ENCODE results near the gene TRIM63.
A peak's percentile ranks its signal among the peaks of the same experiment; 100 is the strongest.

The TRIM63 gene

DNA sequence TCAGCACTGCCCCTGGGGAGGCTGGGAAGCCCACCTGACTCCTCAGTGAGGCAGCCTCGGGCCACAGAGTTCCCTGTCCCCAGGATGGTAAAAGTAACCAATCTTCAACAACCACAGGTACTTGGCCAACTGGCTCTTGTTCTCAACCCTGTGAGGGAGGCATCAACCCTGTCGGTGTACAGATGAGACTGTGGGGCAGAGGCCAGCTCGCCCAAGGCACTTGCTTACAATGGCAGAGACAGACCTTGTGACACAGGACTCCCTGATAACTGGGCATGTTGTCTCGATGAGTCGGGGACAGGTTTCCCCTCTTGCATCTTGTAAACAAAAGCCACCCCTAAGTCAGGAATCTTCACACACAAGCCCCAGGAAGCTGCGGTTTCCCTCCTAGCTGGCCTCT lies 29.5 kb downstream of the TRIM63 start:
- peak in 1 of 10 donors; percentile 39 for DNase-seq
- intact Hi-C loops (cut with DNase I): loop anchor here (5.0 kb wide), 2 partner anchors 64 to 124 kb away; no protein-coding TSS in a partner anchor

DNA sequence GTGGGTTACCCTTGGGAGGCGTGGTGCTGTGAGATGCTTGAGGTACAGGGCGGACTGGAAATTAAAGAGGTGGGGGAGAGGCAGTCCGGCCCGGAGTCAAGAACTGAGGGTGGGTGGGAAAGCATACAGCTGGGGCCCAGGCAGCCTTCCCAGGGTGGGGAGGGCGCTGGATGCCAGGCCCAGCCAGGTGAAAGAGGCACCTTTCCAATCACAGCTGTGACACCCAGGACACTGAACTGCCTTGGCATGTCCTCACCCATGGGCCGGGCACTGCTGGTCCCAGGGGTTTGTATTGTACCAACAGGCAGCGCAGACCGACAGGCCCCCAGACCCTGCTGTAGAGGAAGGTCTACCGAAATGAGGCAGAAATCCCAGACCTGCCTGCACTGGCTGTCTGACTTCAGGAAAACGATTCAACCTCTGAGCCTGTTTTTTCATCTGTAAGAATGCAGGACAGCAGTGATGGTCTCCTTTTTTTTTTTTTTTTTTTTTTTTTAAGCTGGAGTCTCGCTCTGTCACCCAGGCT lies 30.6 kb downstream of the TRIM63 start:
- peak in 1 of 10 donors; percentile 70 for DNase-seq
- intact Hi-C loops (cut with DNase I): loop anchor here (1.0 to 5.0 kb wide), 3 partner anchors 65 to 125 kb away; no protein-coding TSS in a partner anchor

DNA sequence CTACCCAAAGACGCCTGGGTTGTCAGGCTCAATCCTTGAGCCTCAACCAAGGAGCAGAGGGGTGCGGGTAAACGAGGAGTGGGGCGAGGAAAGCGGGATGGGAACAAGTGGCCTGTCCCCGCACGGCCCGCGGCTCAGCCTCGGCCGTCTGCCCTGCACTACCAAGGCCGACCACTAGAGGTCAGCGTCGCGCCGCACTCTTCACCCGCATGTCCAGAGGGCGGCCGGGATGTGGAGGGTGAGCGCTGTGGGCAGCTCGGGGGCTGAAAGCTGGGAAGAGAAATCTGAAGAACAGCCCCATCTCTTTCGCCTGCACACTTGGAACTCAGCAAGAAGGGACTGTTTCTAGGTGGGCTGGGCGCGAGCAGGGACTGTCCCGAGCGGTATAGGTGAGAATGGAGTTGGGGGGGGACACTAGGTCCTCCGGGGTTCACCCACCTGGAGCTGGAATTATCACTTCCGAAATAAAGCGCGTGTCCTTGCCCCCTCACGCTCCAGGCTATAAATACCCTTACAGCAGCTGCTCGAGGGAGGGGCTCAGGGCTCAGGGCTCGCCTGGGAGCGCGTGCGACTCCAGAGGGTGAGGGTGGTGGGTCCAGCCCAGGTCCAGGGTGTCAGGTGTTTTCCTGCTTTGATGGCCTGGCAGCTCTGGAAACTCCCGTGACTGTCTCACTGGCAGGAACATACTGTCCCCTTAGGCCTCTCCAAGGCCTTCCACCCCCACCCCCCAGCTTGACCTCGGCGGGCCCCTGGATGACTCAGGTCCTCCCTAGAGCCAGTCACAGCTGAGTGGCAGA lies 31.3 kb downstream of the TRIM63 start:
- peak; percentile 70 to 98 (median 86) for DNase-seq
- intact Hi-C loops (cut with DNase I): loop anchor here (1.0 to 5.0 kb wide), 3 partner anchors 66 to 126 kb away; no protein-coding TSS in a partner anchor

DNA sequence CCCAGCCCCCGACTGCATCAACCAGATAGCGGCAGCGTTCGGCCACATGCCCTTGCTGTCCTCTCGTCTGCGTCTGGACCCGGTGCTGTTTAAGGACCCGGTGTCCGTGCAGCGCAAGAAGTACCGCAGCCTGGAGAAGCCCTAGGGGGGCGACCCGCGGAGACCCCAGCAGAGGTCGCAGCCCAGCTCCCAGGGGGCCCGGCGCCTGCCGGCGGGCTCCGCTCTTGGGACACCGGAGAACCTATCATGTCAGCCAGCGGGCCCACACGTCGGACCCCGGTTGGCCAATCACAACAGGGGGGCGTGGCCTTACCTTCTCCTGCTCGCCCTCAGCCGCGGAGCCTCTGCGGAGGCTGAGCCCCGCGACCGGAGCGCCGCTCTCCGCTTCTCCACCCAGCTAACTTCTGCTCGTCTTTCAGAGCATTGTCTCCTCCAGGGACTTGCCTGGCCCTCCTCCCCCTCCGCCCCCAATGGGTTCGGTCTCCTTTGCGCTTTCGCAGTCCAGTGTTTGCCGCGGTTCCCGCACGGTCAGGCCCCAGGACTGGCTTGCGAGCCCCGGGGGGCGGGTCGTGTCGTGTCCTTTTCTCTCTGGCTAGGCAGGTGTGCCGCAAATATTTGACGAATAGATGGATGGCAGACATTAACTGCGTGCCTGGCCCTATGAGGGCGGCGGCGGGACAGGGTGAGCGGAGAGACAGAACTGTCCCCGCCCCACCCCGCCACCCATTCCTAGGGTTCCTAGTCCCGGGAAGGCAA lies 32.0 kb downstream of the TRIM63 start:
- intact Hi-C loops (cut with DNase I): loop anchor here (5.0 kb wide), 2 partner anchors 67 to 127 kb away; no protein-coding TSS in a partner anchor

DNA sequence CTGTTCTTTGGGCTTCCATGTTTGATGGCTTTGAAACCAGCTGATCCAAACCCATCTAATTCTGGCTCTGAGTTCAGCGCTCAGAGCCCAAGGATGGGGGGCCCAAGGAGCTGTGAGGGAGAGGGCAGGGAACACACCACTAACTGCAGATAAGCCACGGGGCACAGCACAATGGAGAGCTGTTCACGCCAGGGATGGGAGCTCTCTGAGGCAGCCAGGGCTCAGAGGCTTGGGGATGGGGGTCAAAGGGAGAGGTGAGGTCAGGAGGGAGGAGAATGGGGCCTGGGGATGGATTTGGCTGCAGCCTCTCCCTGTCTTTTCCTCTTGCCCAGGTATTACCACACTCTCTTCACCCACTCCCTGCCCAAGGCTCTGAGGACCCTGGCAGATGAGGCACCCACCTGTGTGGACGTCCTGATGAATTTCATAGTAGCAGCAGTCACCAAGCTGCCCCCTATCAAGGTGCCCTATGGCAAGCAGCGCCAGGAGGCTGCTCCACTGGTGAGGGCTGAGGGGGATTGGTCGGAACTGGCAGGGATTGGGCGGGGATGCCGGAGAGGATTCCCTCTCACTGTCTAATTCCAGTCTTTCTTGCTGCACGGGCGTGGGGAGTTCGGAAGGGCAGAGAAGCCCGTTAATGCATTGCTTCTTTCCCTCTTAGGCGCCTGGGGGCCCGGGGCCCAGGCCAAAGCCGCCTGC lies 32.8 kb downstream of the TRIM63 start:
- intact Hi-C loops (cut with DNase I): loop anchor here (5.0 kb wide), 2 partner anchors 68 to 128 kb away; no protein-coding TSS in a partner anchor
- DNase-seq: peak in 1 of 10 donors; percentile 87

More for the DNA sequence above, 32.0 kb downstream of the TRIM63 start:
- DNase-seq: peak; percentile 92 to 99 (median 97)

DNA sequence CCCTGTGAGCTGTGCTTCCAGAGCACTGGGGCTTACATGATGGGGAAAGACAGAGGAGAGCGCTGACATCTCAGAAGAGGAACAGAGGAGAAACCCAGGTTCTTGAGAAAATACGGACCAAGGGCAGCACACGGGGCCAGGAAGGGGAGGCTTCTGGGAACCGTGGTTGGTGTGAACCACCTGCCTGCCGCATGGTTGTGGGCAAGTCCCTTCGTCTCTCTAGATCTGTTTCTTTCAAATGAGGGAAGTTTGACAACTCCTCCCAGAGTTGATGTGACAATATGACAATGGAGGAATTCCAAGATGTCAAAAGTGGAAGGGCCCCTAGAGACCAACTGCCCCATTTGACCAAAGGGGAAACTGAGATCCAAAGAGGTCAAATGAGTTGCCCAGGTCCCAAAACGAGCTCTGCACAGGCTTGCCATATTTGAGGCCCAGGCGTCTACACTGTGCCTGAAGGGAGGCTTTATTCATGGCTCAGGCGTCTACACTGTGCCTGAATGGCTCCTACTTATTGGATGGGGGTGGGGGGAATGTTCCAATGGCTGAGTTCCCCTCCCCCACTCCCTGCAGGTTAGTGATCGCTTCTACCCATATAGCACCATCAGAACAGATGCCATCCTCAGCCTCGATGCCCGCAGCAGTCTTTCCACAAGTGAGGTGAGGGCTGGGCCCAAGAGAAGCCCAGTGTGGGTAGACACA lies 34.6 kb downstream of the TRIM63 start:
- intact Hi-C loops (cut with DNase I): no loop called here
- peak in 1 of 10 donors; percentile 22 for DNase-seq

DNA sequence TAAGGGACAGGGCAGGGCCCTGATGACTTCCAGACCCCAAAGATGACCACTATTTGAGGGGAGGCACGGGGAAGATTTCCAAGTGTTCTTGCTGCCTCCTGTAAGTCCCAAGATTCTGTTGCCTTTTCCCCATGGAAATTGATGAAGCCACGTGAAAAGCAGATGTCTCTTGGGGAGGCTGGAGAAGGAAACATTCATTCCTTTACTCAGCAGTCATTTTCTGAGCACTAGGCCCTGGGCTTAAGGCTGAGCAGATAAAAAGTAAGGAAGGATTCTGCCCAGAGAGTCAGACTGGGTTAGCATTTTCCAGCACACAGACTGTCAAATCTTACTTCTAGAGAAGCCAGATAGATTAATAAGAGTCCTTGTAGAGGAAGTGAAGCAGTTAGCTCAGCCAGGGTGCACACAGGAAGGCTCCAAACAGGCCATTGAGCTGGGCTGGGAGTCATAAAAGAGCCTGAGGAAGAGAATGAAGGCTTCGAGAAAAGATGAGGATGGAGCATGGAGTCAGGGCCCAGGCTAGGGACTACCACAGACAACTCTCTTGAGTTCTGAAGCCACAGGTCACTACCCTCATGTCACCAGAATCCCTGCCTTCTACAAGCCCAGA lies 35.7 kb downstream of the TRIM63 start:
- no peak for DNase-seq

DNA sequence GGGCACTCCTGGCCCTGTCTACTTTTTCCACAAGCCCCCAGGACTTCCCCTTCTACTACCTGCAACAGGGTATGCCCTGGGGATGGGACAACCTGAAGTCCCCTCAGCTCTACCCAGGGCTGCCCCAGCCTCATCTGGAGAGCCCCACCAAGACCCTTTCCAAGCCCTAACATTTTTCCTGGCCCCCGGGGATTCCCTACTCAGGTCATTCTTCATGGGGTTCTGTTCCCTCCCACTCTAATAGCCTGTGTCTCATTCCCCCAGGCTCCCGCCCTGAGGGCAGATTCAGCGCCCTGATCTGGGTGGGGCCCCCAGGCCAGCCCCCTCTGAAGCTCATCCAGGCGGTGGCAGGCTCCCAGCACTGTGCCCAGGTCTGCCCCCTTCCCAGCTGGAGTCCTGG lies 36.2 kb downstream of the TRIM63 start:
- peak in 1 of 10 donors; percentile 55 for DNase-seq
- intact Hi-C loops (cut with DNase I): no loop called here

More for the DNA sequence above, 35.7 kb downstream of the TRIM63 start:
- intact Hi-C loops (cut with DNase I): no loop called here

DNA sequence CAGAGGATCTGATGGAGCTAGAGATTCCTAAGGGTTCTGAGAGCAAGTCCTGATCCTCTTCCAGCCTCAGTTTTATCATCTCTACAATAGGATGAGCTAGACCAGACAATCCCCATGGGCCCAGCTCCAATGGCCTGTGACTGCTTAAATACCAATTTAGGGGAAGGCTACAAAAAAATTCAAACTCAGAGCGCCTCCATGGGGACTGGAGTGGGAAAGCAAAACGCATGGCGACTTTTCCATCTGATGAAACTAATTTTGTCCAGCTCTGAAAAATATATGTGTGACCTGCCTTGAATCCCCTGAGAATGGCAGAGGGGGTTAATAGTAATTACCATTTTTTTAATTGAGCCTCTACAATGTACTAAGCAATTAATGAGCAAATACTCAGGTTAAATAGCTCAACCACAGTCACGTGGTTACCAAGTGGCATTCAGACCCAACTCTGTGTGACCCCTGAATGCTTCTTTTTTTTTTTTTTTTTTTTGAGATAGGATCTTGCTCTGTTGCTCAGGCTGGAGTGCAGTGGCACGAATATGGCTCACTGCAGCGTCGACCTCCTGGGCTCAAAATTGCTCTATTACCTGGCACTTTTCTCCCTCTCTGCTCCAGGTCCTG lies 37.5 kb downstream of the TRIM63 start:
- intact Hi-C loops (cut with DNase I): no loop called here
- peak in 2 of 10 donors; percentile 30 to 32 for DNase-seq

DNA sequence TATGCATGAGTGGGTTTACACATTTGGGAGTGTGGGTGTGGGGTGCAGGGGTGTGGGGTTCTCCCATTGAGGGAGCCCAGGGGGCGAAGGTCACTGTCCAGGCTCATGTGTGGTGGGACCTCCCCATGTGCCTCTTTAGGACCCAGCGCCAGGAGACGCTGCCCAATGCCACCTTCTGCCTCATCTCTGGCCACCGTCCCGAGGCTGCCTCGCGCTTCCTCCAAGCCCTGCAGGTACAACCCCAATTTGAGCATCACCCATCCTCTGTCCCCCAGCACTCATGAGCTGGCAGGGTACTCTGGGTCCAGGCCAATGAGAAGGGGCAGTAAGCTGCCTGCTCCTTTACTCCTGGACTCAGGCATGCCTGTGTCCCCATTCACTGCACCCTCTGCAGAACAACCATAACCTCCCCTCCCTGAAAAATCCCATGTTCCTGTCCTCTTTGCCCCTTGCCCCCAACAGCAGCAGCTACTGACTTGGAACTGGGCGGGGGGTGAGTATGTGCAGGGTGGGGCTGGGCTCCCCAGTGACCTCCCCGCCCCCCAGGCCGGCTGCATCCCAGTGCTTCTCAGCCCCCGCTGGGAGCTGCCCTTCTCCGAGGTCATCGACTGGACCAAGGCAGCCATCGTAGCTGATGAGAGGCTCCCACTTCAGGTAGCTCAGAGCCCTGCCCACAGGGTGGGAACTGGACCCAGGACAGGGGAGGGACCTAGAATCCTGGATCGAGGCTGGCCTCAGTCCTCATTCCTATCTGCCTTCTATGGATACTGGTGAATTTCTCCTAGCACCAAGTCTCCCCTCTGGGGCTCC lies 38.2 kb downstream of the TRIM63 start:
- intact Hi-C loops (cut with DNase I): no loop called here
- DNase-seq: peak in 1 of 10 donors; percentile 80

DNA sequence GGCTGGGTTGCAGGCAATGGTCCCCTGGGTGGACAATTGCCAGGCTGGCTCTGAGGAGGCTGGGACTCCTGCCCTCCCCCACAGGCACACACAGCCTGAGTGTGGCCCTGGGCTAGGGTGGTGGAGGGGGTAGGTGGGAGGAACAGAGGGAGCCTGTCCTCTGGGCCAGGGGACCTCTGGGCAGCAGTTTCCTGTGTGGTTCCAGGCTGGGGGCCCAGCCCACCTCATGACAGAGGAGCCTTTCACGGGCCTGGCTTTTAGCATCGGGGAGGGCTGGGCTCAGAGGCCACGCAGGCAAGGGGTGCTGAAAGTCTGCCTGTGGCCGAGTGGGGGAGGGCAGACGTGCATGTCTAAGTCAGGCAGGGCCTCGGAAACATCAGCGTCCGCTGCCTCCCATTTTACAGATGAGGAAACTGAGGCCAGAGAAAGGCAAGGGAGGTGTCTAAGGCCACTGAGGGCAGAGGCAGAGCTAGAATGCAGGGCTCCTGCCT lies 38.9 kb downstream of the TRIM63 start:
- peak in 1 of 10 donors; percentile 85 for DNase-seq
- intact Hi-C loops (cut with DNase I): no loop called here

DNA sequence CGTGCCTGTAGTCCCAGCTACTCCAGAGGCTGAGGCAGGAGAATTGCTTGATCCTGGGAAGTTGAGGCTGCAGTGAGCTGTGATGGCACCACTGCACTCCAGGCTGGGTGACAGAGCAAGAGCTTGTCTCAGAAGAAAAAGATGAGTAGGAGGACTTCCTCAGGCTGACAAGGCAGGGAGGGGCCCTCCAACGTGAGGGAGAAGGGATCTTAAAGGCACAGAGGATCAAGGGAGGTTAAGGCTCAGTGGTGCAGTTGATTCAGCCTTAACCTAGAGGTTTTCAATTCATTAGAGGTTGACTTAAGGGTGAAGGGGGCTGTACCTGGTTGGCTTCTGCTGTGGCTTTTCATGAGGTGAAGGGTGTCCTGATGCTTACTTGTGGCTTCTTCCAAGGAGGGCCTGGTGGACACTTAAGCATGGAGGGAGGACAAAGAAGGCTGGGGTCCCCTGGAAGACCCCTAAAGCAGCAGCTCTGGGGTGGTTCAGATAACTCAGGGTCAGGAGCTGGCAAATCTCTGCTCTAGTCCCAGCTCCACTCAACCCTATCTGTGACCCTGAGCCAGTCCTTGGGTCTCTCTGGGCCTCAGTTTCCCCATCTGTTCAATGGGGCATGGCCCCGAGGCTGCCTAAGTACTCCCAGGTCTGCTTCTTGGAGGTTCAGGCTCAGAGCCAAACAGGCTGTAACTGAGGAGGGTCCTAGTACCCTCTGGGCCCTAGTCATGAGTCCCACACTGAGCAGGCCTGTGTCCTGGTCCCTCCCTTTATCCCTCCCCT lies 39.5 kb downstream of the TRIM63 start:
- DNase-seq: peak in 2 of 10 donors; percentile 38 to 91
- intact Hi-C loops (cut with DNase I): no loop called here

DNA sequence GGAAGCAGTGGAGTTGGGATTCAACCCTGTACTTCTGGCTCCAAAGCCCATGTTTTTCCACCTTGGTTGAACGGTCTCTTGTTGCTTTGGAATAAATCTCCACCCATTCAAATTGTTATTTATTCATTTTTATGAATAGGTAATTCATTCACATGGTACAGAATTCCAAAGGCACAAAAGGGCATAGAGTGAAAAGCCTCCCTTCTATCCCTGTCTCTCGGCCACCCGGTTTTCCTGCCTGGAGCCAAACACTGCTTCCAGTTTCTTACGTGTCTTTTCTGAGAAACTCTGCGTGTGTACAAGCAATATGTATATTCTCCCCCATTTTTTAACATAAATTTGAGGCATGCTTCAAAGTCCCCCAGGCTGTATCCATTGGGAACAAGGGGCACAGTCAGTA lies 41.9 kb downstream of the TRIM63 start:
- no peak for DNase-seq
- intact Hi-C loops (cut with DNase I): no loop called here

DNA sequence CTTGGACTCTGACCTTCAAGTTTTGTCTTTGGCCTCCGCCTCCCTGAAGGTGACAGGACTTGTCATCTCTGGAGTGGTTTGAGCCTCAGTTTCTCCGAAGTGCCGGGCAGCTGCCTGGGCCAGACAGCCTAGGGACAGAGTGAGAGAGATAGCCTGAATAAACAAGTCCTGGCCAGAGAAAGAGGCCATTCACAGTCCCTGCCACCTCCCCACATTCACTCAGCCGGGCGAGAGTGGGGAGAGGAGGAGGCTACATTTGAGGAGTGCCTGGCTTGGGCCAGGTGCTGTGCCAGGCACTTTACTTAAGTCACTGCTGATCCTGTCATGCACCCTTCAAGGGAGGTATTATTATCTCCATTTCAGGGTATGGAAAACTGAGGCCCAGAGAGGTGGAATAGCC lies 42.4 kb downstream of the TRIM63 start:
- intact Hi-C loops (cut with DNase I): no loop called here
- peak in 1 of 10 donors; percentile 81 for DNase-seq

DNA sequence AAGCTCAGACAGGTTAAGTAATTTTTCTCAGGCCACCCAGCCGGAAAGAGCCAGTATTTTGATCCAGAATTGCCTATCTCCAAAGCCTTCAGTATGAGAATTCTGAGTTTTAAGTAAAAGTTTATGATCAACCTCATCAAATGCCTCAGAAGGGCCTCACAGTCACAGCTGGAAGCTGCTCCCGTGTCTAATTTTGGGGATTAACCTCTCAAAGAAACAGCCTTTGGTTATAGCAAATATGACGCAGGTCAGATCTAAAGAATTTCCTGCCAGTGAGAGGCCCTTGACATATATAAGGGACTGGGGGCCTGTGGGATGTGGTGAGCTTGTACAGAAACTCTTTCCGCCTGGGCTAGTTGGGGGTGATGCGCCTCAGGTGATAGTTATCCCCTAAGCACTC lies 43.6 kb downstream of the TRIM63 start:
- no peak for DNase-seq
- intact Hi-C loops (cut with DNase I): no loop called here

DNA sequence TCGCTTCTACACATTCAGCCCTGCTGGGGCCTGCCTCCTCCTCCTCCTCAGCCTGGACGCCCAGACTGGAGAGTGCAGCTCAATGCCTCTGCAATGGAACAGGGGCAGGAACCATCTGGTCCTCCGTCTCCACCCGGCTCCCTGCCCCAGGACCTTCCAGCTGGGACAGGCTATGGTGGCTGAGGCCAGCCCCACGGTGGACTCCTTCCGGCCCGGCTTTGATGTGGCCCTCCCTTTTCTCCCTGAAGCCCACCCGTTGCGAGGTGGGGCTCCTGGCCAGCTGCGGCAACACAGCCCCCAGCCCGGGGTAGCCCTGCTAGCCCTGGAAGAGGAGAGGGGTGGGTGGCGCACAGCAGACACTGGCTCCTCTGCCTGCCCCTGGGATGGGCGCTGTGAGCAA lies 44.4 kb downstream of the TRIM63 start:
- intact Hi-C loops (cut with DNase I): no loop called here
- peak in 3 of 10 donors; percentile 19 to 86 (median 80) for DNase-seq

DNA sequence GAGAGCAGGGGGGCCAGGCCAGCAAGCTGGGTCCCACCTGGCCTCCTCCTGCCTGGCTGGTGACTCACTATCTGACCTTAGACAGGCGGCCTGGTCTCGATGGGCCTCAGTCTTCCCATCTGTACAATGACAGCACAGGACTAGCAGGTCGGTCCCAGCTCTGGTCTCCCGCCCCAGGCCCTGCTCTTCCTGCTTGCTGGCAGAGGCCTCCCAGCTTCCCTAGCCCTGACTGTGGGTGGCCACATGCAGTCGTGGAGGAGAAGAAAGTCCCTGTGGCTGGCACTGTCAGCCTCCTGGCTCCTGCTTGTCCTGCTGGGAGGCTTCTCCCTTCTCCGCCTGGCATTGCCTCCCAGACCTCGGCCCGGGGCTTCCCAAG lies 45.0 kb downstream of the TRIM63 start:
- peak in 1 of 10 donors; percentile 85 for DNase-seq
- intact Hi-C loops (cut with DNase I): no loop called here
